GM08714 (cell line): ENCODE results near the gene LMOD1.
"Not testable (repeated sequence)": the region's sequence is repeated elsewhere in the genome, so short reads cannot be mapped to it uniquely, and the experiment has no call there.

Experiments
- H3K4me3 ChIP-seq: fragments of 200-500 bp; sonication (Bioruptor generic); 2 replicates; pipeline ENCODE4 v1.5.1; 2014; ENCODE audit warnings: mild to moderate bottlenecking, low read length, inconsistent platforms
- ZNF274 ChIP-seq: IDR thresholded peaks from 2 replicates; pipeline ENCODE4 v1.6.1; 2012; ENCODE audit warnings: mild to moderate bottlenecking, low read depth, low read length

LMOD1 gene

GRCh38 chr1:201886103-201886885 lies 60.1 kb downstream of the LMOD1 start:
- TF ChIP-seq ZNF274, result no peak

GRCh38 chr1:201885531-201886075 lies 60.7 kb downstream of the LMOD1 start:
- no peak for TF ChIP-seq ZNF274
- H3K4me3 ChIP-seq, result no peak overlapping the region

More at GRCh38 chr1:201886103-201886885, 60.1 kb downstream of the LMOD1 start:
- H3K4me3 ChIP-seq, result no peak overlapping the region

GRCh38 chr1:201884425-201884824 lies 61.9 kb downstream of the LMOD1 start:
- H3K4me3 ChIP-seq, result no peak overlapping the region
- no peak for TF ChIP-seq ZNF274

GRCh38 chr1:201883786-201884185 lies 62.6 kb downstream of the LMOD1 start:
- H3K4me3 ChIP-seq, result no peak overlapping the region
- no peak for TF ChIP-seq ZNF274

GRCh38 chr1:201883266-201883665 lies 63.1 kb downstream of the LMOD1 start:
- no peak overlapping the region for H3K4me3 ChIP-seq
- no peak for TF ChIP-seq ZNF274

- no peak for TF ChIP-seq ZNF274
- no peak overlapping the region for H3K4me3 ChIP-seq
Observed at GRCh38 chr1:201882665-201883132, 63.6 kb downstream of the LMOD1 start.

- no peak for TF ChIP-seq ZNF274
- H3K4me3 ChIP-seq, result no peak overlapping the region
Observed at GRCh38 chr1:201881617-201882016, 64.7 kb downstream of the LMOD1 start.

GRCh38 chr1:201880928-201881571 lies 65.3 kb downstream of the LMOD1 start:
- H3K4me3 ChIP-seq, result no peak overlapping the region
- no peak for TF ChIP-seq ZNF274

GRCh38 chr1:201877877-201878401 lies 68.4 kb downstream of the LMOD1 start:
- no peak overlapping the region for H3K4me3 ChIP-seq
- no peak for TF ChIP-seq ZNF274

- TF ChIP-seq ZNF274, result no peak
- no peak overlapping the region for H3K4me3 ChIP-seq
Observed at GRCh38 chr1:201876148-201876818, 70.1 kb downstream of the LMOD1 start.

GRCh38 chr1:201874672-201875071 lies 71.7 kb downstream of the LMOD1 start:
- TF ChIP-seq ZNF274, result no peak
- H3K4me3 ChIP-seq, result no peak overlapping the region

GRCh38 chr1:201870397-201870796 lies 76.0 kb downstream of the LMOD1 start:
- TF ChIP-seq ZNF274, result no peak
- H3K4me3 ChIP-seq, result no peak overlapping the region

GRCh38 chr1:201861448-201861847 lies 84.9 kb downstream of the LMOD1 start:
- H3K4me3 ChIP-seq, result no peak overlapping the region
- TF ChIP-seq ZNF274, result no peak

GRCh38 chr1:201859424-201859823 lies 86.9 kb downstream of the LMOD1 start:
- no peak for TF ChIP-seq ZNF274
- no peak overlapping the region for H3K4me3 ChIP-seq

GRCh38 chr1:201856722-201857121 lies 89.6 kb downstream of the LMOD1 start:
- H3K4me3 ChIP-seq, result not testable (repeated sequence)
